HCEC 1CT (cell line): Measurements from ENCODE around the gene F10.
"Not testable (repeated sequence)": the region's sequence is repeated elsewhere in the genome, so short reads cannot be mapped to it uniquely, and the experiment has no call there.

Experiments used
- DNase-seq: peaks from one replicate; pipeline ENCODE4 v3.0.0-alpha.2; 2017

Gene F10

GRCh38 chr13:113086991-113087922 is 35.3 kb upstream of the F10 start:
- DNase-seq: no peak

GRCh38 chr13:113087923-113088690 is 34.5 kb upstream of the F10 start:
- no peak for DNase-seq

- DNase-seq: no peak
Observed at GRCh38 chr13:113088691-113089020, 33.9 kb upstream of the F10 start.

- DNase-seq: no peak
Observed at GRCh38 chr13:113089693-113090414, 32.7 kb upstream of the F10 start.

GRCh38 chr13:113090415-113090770 is 32.2 kb upstream of the F10 start:
- DNase-seq: no peak

GRCh38 chr13:113090806-113091205 is 31.8 kb upstream of the F10 start:
- no peak for DNase-seq

- DNase-seq: no peak
Observed at GRCh38 chr13:113091211-113091771, 31.3 kb upstream of the F10 start.

- no peak for DNase-seq
Observed at GRCh38 chr13:113091891-113092775, 30.5 kb upstream of the F10 start.

GRCh38 chr13:113092776-113093579 is 29.6 kb upstream of the F10 start:
- DNase-seq: no peak

- no peak for DNase-seq
Observed at GRCh38 chr13:113093580-113094409, 28.8 kb upstream of the F10 start.

- no peak for DNase-seq
Observed at GRCh38 chr13:113094410-113094800, 28.2 kb upstream of the F10 start.

- no peak for DNase-seq
Observed at GRCh38 chr13:113095146-113096051, 27.2 kb upstream of the F10 start.

- DNase-seq: no peak
Observed at GRCh38 chr13:113096052-113096744, 26.4 kb upstream of the F10 start.

GRCh38 chr13:113096745-113097305 is 25.8 kb upstream of the F10 start:
- no peak for DNase-seq

GRCh38 chr13:113097651-113098050 is 24.9 kb upstream of the F10 start:
- no peak for DNase-seq

GRCh38 chr13:113098162-113098732 is 24.4 kb upstream of the F10 start:
- no peak for DNase-seq

- DNase-seq: no peak
Observed at GRCh38 chr13:113099142-113099541, 23.5 kb upstream of the F10 start.

- not testable (repeated sequence) for DNase-seq
Observed at GRCh38 chr13:113102302-113102701, 20.3 kb upstream of the F10 start.
